HG03103 (cell line): ENCODE measurements around the gene FAM20C.

Experiments
- ATAC-seq: cut with Tn5 transposase; IDR thresholded peaks from one replicate; pipeline ENCODE4 v1.9.1; 2021; ENCODE audit warnings: low read depth; ENCODE audit not compliant: unreplicated experiment

FAM20C gene

GRCh38 chr7:207418-208129, 15.2 kb downstream of the FAM20C start:
- ATAC-seq: no peak

- no peak for ATAC-seq
These were observed 15.8 kb downstream of the FAM20C start for GRCh38 chr7:208130-208673.

GRCh38 chr7:208816-209215, 16.4 kb downstream of the FAM20C start:
- no peak for ATAC-seq

- ATAC-seq: no peak
These were observed 17.0 kb downstream of the FAM20C start for GRCh38 chr7:209416-209815.

- ATAC-seq: no peak
These were observed 17.5 kb downstream of the FAM20C start for GRCh38 chr7:209906-210305.

- no peak for ATAC-seq
These were observed 18.1 kb downstream of the FAM20C start for GRCh38 chr7:210401-210925.

- ATAC-seq: no peak
These were observed 18.8 kb downstream of the FAM20C start for GRCh38 chr7:211033-211714.

GRCh38 chr7:211715-212058, 19.3 kb downstream of the FAM20C start:
- ATAC-seq: no peak

GRCh38 chr7:212754-213153, 20.4 kb downstream of the FAM20C start:
- ATAC-seq: no peak

- ATAC-seq: no peak
These were observed 21.1 kb downstream of the FAM20C start for GRCh38 chr7:213324-213993.

GRCh38 chr7:214410-215212, 22.2 kb downstream of the FAM20C start:
- ATAC-seq: no peak

- ATAC-seq: no peak
These were observed 24.3 kb downstream of the FAM20C start for GRCh38 chr7:216360-217300.

- ATAC-seq: no peak
These were observed 25.4 kb downstream of the FAM20C start for GRCh38 chr7:217781-218180.

- no peak for ATAC-seq
These were observed 25.9 kb downstream of the FAM20C start for GRCh38 chr7:218316-218715.

GRCh38 chr7:218896-219580, 26.7 kb downstream of the FAM20C start:
- ATAC-seq: no peak

GRCh38 chr7:219581-220150, 27.3 kb downstream of the FAM20C start:
- no peak for ATAC-seq

GRCh38 chr7:220151-220841, 27.9 kb downstream of the FAM20C start:
- ATAC-seq: no peak
